Measurements from ENCODE around the gene SAPCD2.

DNA sequence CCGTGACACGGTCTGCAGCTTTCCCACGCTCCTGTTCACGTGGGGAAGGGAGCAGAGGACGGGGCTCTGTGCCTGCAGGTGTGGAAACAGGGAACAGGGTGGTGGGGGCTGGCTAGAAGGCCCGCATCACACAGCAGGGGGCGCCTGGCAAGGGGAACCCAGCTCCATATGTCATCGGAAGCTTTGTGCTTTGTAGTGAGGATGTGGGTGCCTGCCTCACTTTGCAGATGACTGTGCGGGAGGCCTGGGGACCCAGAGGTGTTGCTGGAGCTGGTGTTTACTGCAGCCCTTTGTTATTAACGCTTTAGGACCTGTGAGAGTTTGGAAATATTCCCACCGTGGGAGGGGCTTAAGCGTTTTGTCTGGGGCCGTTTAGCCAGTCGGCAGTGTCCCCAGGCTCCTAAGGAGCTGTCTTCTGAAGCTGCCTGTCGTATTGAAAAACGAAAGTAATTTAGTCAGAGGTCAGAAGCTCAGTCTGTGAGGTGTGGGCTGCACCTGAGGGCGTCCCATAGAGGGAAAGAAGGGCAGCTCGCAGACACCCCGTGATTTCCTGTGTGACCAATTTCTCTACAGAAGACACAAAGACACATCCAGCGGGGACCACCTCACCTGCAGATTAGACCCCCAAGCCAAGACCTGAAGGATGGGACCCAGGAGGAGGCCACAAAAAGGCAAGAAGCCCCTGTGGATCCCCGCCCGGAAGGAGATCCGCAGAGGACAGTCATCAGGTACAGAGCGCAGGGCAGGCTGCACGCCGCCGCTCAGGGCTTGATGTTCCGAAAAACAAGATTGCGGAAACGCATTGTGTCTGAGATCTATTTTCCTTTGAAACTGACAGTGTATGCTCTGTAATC is 25.5 kb upstream of the SAPCD2 start:
- TF ChIP-seq EZH2phosphoT487 (IDR thresholded peaks at IDR 0.05; ENCODE audit: low read length) (no peak), EZH2 (optimal IDR thresholded peaks at IDR 0.05; ENCODE audit: low read depth, low read length) (no peak)
- TF ChIP-seq, protein P1, sequence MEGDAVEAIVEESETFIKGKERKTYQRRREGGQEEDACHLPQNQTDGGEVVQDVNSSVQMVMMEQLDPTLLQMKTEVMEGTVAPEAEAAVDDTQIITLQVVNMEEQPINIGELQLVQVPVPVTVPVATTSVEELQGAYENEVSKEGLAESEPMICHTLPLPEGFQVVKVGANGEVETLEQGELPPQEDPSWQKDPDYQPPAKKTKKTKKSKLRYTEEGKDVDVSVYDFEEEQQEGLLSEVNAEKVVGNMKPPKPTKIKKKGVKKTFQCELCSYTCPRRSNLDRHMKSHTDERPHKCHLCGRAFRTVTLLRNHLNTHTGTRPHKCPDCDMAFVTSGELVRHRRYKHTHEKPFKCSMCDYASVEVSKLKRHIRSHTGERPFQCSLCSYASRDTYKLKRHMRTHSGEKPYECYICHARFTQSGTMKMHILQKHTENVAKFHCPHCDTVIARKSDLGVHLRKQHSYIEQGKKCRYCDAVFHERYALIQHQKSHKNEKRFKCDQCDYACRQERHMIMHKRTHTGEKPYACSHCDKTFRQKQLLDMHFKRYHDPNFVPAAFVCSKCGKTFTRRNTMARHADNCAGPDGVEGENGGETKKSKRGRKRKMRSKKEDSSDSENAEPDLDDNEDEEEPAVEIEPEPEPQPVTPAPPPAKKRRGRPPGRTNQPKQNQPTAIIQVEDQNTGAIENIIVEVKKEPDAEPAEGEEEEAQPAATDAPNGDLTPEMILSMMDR (IDR thresholded peaks at IDR 0.05; ENCODE audit: low read length), result peak; percentile 74

Data from MM.1S (cell line).